Stomach (tissue), 4 donors: ENCODE data around the gene ANKHD1.

Source experiments
- CTCF ChIP-seq, 7 experiments: fragments of 450-650 bp in 4 of 7; fragments of 200-600 bp in 3 of 7; sonication (generic) in 3 of 7; IDR thresholded peaks; one replicate each; pipeline ENCODE4 v1.5.1; 2016 to 2019; ENCODE audit warnings: antibody characterized with exemption in 7 of 7, control low read depth in 2 of 7, mild to moderate bottlenecking in 1 of 7
- EP300 ChIP-seq: sonication (generic); formaldehyde crosslinking; IDR thresholded peaks from one replicate; pipeline ENCODE4 v1.6.1; 2017; ENCODE audit warnings: antibody characterized with exemption
- POLR2A ChIP-seq, 4 donors: fragments of 450-650 bp; IDR thresholded peaks; one replicate each; pipeline ENCODE4 v1.6.1; 2016; ENCODE audit warnings: antibody characterized with exemption in 4 of 4, control low read depth in 2 of 4, mild to moderate bottlenecking in 1 of 4, moderate library complexity in 1 of 4

- no peak for TF ChIP-seq EP300
- TF ChIP-seq CTCF (IDR thresholded peaks at IDR 0.05): no peak
- TF ChIP-seq POLR2A (IDR thresholded peaks at IDR 0.05): no peak
Observed at GRCh38 chr5:140481758-140482157, 80.1 kb downstream of the ANKHD1 start.
